ENCODE measurements around the gene ZNF649.
"Not testable (repeated sequence)": the region's sequence is repeated elsewhere in the genome, so short reads cannot be mapped to it uniquely, and the experiment has no call there.

The ZNF649 gene

GRCh38 chr19:51904331-51905165 lies at the start of gene ZNF649:
Gene ZNF649, minus strand, starts transcription at chr19:51905017. Its CDS starts 4,910 bp downstream, at chr19:51900107.
- peak; percentile 59 to 75 (median 68) for DNase-seq (ENCODE audit: low read depth in 4 of 4, low spot score in 1 of 4)

GRCh38 chr19:51948975-51949374 lies 44.2 kb upstream of the ZNF649 start:
- no peak for DNase-seq (ENCODE audit: low read depth in 4 of 4, low spot score in 1 of 4)

GRCh38 chr19:51946602-51947001 lies 41.8 kb upstream of the ZNF649 start:
- no peak for DNase-seq (ENCODE audit: low read depth in 4 of 4, low spot score in 1 of 4)

- DNase-seq (ENCODE audit: low read depth in 4 of 4, low spot score in 1 of 4) = no peak
Measured at GRCh38 chr19:51944798-51945552, 40.2 kb upstream of the ZNF649 start.

GRCh38 chr19:51938936-51939335 lies 34.1 kb upstream of the ZNF649 start:
- DNase-seq (ENCODE audit: low read depth in 4 of 4, low spot score in 1 of 4) = no peak

GRCh38 chr19:51931921-51932320 lies 27.1 kb upstream of the ZNF649 start:
- DNase-seq (ENCODE audit: low read depth in 4 of 4, low spot score in 1 of 4) = no peak

- DNase-seq (ENCODE audit: low read depth in 4 of 4, low spot score in 1 of 4) = no peak
Measured at GRCh38 chr19:51927859-51928258, 23.0 kb upstream of the ZNF649 start.

- DNase-seq (ENCODE audit: low read depth in 4 of 4, low spot score in 1 of 4) = peak; percentile 61 to 76 (median 68)
Measured at GRCh38 chr19:51926784-51927741, 22.2 kb upstream of the ZNF649 start, which contains the start of gene ZNF613. Gene ZNF613, plus strand, starts transcription at chr19:51927472. Its CDS starts 8,749 bp downstream, at chr19:51936221.

GRCh38 chr19:51926426-51926783 lies 21.6 kb upstream of the ZNF649 start:
- DNase-seq (ENCODE audit: low read depth in 4 of 4, low spot score in 1 of 4) = no peak

GRCh38 chr19:51921949-51922348 lies 17.1 kb upstream of the ZNF649 start:
- no peak for DNase-seq (ENCODE audit: low read depth in 4 of 4, low spot score in 1 of 4)

- DNase-seq (ENCODE audit: low read depth in 4 of 4, low spot score in 1 of 4) = no peak
Measured at GRCh38 chr19:51919606-51920005, 14.8 kb upstream of the ZNF649 start.

GRCh38 chr19:51916167-51916566 lies 11.3 kb upstream of the ZNF649 start:
- DNase-seq (ENCODE audit: low read depth in 4 of 4, low spot score in 1 of 4) = no peak

- no peak for DNase-seq (ENCODE audit: low read depth in 4 of 4, low spot score in 1 of 4)
Measured at GRCh38 chr19:51915324-51915867, 10.6 kb upstream of the ZNF649 start.

GRCh38 chr19:51907981-51908380 lies 3.2 kb upstream of the ZNF649 start:
- DNase-seq (ENCODE audit: low read depth in 4 of 4, low spot score in 1 of 4) = not testable (repeated sequence)

GRCh38 chr19:51906108-51906507 lies 1.3 kb upstream of the ZNF649 start:
- not testable (repeated sequence) for DNase-seq (ENCODE audit: low read depth in 4 of 4, low spot score in 1 of 4)

GRCh38 chr19:51905639-51906038 lies 822 bp upstream of the ZNF649 start:
- not testable (repeated sequence) for DNase-seq (ENCODE audit: low read depth in 4 of 4, low spot score in 1 of 4)

- DNase-seq (ENCODE audit: low read depth in 4 of 4, low spot score in 1 of 4) = no peak
Measured at GRCh38 chr19:51905206-51905605, 389 bp upstream of the ZNF649 start.

GRCh38 chr19:51903192-51903591 lies 1.6 kb downstream of the ZNF649 start:
- DNase-seq (ENCODE audit: low read depth in 4 of 4, low spot score in 1 of 4) = no peak

- no peak for DNase-seq (ENCODE audit: low read depth in 4 of 4, low spot score in 1 of 4)
Measured at GRCh38 chr19:51901860-51902259, 3.0 kb downstream of the ZNF649 start.

- no peak for DNase-seq (ENCODE audit: low read depth in 4 of 4, low spot score in 1 of 4)
Measured at GRCh38 chr19:51891193-51891747, 13.5 kb downstream of the ZNF649 start.

Measured in stimulated activated CD4-positive, alpha-beta T cell treated with anti-CD3 and anti-CD28 coated beads, Interleukin-1b, Interleukin-23, amount 100 ng/mL, for 24 hours (primary cell).